GM12878 (cell line): ENCODE data around the gene MTMR3.

Experiments
- CTCF ChIP-seq, 3 experiments: IDR thresholded peaks in 2 of 3; conservative IDR thresholded peaks in 1 of 3; 2 replicates each; pipeline ENCODE4 v1.5.1; 2011; ENCODE audit warnings: low read depth in 3 of 3, low read length in 3 of 3, mild to moderate bottlenecking in 3 of 3, control low read depth in 2 of 3, moderate library complexity in 2 of 3, inconsistent platforms in 1 of 3, mixed read lengths in 1 of 3; ENCODE audit not compliant: control insufficient read depth in 2 of 3, insufficient read depth in 1 of 3; ENCODE audit errors: extremely low read depth in 1 of 3
- EP300 ChIP-seq, 2 experiments: fragments of 150-350 bp in 1 of 2; IDR thresholded peaks; 2 replicates each; pipeline ENCODE4 v1.6.1; 2011 to 2012; ENCODE audit warnings: low read depth in 2 of 2, low read length in 2 of 2, borderline replicate concordance in 1 of 2, improper control_type of control experiment in 1 of 2, inconsistent platforms in 1 of 2; ENCODE audit not compliant: control insufficient read depth in 1 of 2
- EZH2 ChIP-seq: IDR thresholded peaks from 2 replicates; pipeline ENCODE4 v1.6.1; 2012; ENCODE audit warnings: low read depth, mild to moderate bottlenecking, control low read depth, inconsistent platforms, low read length, borderline replicate concordance; ENCODE audit not compliant: control insufficient read depth
- FOXK2 ChIP-seq: fragments of 450-650 bp; IDR thresholded peaks from 2 replicates; pipeline ENCODE4 v1.6.1; 2017; ENCODE audit warnings: mild to moderate bottlenecking, moderate library complexity
- HCFC1 ChIP-seq: fragments of 150-350 bp; IDR thresholded peaks from 2 replicates; pipeline ENCODE4 v1.6.1; 2014; ENCODE audit warnings: low read length
- MYC ChIP-seq: IDR thresholded peaks from 2 replicates; pipeline ENCODE4 v1.6.1; 2011; ENCODE audit warnings: mild to moderate bottlenecking, low read length, moderate library complexity, inconsistent platforms; ENCODE audit not compliant: insufficient read depth, insufficient replicate concordance, insufficient read length, severe bottlenecking
- NR2C2 ChIP-seq: IDR thresholded peaks from 2 replicates; pipeline ENCODE4 v1.6.1; 2011; ENCODE audit warnings: borderline replicate concordance, low read depth; ENCODE audit not compliant: control insufficient read depth, insufficient read length
- POLR2A ChIP-seq: IDR thresholded peaks from 2 replicates; pipeline ENCODE4 v1.6.1; 2011; ENCODE audit warnings: low read depth, mild to moderate bottlenecking, low read length
- RFX5 ChIP-seq: IDR thresholded peaks from 2 replicates; pipeline ENCODE4 v1.6.1; 2011; ENCODE audit warnings: low read depth, low read length, improper control_type of control experiment
- ZBTB33 ChIP-seq: fragments of 450-650 bp; IDR thresholded peaks from 2 replicates; pipeline ENCODE4 v1.6.1; 2017; ENCODE audit warnings: mild to moderate bottlenecking
- ZNF274 ChIP-seq: IDR thresholded peaks from one replicate; pipeline ENCODE4 v1.8.0; 2011; ENCODE audit not compliant: insufficient read length, insufficient read depth
- TF ChIP-seq, protein P1 (sequence below): IDR thresholded peaks from 2 replicates; pipeline ENCODE4 v1.6.1; 2012; ENCODE audit warnings: low read length, inconsistent platforms

DNA sequence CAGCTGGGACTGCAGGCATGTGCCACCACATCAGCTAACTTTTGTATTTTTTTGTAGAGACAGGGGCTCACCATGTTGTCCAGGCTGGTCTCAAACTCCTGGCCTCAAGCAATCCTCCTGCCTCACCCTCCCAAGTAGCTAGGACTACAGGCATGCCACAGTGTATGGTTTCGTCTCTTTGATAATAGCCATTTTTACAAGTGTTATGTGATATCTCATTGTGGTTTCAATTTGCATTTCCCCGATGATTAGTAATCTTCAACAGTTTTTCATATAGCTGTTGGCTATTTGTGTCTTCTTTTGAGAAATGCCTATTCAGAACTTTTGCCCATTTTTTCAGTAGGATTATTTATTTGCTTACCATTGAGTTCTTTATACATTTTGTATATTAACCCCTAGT is 9.0 kb upstream of the MTMR3 start:
- no peak for TF ChIP-seq EP300 (IDR thresholded peaks at IDR 0.05; ENCODE audit: borderline replicate concordance in 1 of 2, control insufficient read depth in 1 of 2, low read depth in 2 of 2, low read length in 2 of 2)
- TF ChIP-seq MYC = no peak
- no peak for TF ChIP-seq ZBTB33
- TF ChIP-seq, protein P1, sequence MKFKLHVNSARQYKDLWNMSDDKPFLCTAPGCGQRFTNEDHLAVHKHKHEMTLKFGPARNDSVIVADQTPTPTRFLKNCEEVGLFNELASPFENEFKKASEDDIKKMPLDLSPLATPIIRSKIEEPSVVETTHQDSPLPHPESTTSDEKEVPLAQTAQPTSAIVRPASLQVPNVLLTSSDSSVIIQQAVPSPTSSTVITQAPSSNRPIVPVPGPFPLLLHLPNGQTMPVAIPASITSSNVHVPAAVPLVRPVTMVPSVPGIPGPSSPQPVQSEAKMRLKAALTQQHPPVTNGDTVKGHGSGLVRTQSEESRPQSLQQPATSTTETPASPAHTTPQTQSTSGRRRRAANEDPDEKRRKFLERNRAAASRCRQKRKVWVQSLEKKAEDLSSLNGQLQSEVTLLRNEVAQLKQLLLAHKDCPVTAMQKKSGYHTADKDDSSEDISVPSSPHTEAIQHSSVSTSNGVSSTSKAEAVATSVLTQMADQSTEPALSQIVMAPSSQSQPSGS = no peak
- TF ChIP-seq ZNF274 = no peak
- no peak for TF ChIP-seq RFX5
- no peak for TF ChIP-seq FOXK2
- no peak for TF ChIP-seq POLR2A
- no peak for TF ChIP-seq EZH2
- TF ChIP-seq NR2C2 = no peak
- no peak for TF ChIP-seq CTCF (IDR thresholded peaks at IDR 0.05 in 2 of 3, conservative IDR thresholded peaks at IDR 0.05 in 1 of 3; ENCODE audit: control insufficient read depth in 2 of 3, extremely low read depth in 1 of 3, insufficient read depth in 1 of 3, low read depth in 3 of 3, low read length in 3 of 3)
- no peak for TF ChIP-seq HCFC1
